Measurements from ENCODE around the gene MRPL43.

MRPL43 gene

DNA sequence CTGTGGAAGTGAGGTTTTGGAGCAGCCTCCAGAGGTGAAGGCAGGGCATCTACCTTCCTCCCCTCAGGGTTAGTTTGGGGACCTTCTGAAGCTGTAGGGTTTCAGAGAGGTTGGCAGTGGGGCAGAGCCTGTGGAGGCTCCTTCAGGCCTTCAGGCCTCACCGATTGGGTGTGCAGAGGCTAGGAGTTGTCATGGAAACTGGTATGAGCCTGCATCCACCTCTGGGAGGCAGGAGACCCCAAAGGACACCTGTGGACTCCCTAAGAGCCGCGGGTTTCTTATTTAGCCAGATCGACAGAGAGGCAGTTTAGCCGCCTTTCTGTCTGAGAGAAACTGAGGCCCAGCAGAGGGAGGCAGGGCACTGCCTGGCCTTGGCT, 14.3 kb upstream of the MRPL43 start:
- DNase-seq = no peak

- no peak for DNase-seq
These were observed 13.8 kb upstream of the MRPL43 start for GRCh38 chr10:101000915-101001658.

DNA sequence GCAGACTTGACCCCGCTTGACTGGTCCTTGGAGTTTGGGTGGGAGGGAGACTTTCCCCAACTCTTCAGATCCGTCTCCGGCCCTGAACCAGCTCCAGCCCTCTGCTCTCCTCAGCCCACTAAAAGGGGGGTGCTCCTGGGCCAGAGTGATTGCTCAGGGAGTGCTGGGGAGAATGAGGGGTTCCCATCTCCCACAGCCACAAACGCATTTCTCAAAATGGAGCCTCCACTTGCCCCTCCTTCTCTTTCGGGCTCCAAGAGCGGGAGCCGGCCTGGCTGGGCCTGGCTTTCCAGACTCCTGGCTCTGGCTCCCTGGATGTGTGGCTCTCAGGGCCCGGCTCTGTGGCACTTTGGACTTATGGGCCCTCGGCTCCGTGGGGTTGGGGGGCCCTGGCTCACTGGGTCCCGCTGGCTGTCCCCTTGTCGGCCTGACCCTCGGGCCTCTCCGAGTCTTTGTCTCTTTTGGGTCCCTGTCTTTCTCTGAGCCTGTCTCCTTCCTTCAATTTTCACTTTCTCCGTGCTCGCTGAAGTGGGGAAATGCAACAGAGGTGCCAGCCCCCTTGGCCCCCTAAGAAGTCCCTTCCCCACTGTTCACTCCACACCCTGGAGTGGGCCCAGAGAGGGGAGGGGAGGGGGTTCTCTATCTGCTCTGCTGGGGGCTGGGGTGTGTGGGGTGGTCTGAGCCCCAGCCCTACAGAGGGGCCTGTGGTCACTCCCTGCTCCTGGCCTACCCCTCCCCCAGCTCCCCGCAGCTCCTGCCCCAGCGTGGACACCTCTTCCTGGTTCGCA, 13.0 kb upstream of the MRPL43 start:
- peak; percentile 16 for DNase-seq

DNA sequence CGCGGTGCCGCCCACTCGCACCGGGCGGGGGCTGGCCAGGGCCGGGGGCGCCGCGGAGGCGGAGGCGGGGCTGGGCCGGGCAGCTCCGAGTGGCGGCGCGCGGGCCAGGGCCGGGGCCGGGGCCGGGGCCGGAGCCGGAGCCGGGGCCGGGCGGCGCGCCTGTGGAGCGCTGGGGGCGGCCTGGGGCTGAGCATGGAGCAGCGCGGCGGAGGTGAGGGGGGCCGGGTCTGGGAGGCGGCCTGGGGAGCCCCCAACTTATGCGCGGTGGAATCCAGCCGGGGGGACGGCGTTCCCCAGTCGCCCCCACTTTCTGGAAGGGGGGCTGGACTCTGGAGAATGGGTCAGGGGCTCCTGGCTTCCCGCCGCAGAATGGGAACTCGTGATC, 12.4 kb upstream of the MRPL43 start, which contains the start of gene LZTS2:
TSS of gene LZTS2 (plus strand) at position 67 of the 385 bp plus-strand sequence. CDS start 2,731 bp downstream, outside the sequence.
- no peak for DNase-seq

- DNase-seq = peak; percentile 26
These were observed 11.9 kb upstream of the MRPL43 start for GRCh38 chr10:100998991-100999741.

DNA sequence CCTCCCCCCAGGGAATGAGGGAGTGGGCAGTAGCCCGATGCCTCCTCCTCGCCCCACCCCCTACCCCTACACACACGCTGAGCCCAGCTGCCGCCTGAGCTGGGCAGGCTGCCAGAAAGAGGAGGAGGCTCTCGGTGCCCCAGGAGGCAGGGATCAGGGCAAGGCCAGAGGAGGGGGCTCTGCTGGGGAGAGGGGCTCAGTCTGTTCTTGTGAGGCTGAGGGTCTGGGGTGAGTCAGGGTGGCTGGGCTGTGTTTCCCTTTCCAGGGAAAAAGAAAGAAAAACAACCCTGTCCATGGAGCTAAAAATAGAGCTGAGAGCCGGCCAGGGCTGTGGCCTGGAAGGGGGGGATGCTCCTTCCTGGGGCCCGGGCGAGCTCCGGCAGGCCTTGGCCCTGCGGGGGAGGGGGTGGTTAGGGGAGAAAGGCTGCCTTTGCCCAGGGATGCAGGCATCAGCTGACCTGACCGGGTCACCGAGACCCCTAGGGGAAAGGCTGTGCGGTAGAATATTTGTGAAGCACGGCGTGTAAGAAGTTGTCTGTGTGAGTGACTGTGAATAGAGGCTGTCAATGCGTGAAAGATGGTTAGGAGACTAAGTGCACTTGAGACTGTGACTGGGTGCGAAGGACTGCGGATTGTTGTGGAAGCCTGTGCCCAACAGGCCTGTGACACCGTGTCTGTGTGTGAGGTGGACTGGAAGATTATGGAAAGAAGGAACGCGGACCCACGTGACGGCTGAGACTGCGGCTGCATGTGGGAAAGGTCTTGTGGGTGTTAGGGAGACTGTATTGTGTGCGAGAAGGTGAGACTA, 11.1 kb upstream of the MRPL43 start:
- DNase-seq = peak; percentile 63

DNA sequence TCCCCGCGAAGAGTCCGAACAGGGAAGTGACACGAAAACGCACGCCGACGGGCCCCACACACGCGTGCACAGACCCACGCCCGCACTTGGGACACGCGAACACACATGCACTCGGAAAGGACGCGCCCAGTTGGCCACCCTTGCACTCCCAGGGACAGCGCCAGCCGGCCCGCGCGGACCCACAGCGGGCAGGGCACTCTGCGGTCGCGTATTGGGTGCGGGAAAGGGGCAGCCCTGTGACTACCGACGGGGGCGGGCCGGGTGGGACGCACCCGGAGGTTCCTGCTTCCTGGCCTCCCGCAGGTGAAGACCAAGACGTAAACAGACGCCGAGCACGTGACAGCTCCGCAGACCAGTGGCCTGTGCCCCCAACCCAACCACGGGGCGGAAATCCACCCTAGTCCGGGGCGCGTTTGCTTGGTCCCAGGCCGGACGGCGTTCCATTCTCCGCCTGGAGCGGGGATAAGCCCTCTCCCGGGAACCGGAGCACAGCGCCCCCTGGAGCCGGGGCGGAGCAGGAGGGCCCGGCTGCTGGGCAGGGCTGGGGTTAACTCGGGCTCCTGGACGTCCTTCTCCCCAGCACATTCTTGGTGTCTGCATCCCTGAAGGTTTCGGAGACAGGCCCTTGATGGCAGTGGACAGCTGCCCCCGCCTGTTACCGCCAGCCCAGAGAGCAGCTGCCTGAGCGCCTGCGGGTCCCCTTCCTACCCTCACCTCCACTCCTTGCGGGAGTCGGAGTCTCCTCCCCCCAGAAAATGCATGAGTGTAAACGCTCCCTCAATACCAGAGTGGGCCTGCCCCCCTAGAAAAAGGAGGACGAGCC, 10.3 kb upstream of the MRPL43 start:
- peak; percentile 35 for DNase-seq

- DNase-seq = peak; percentile 21
These were observed 9.5 kb upstream of the MRPL43 start for GRCh38 chr10:100996678-100997359.

DNA sequence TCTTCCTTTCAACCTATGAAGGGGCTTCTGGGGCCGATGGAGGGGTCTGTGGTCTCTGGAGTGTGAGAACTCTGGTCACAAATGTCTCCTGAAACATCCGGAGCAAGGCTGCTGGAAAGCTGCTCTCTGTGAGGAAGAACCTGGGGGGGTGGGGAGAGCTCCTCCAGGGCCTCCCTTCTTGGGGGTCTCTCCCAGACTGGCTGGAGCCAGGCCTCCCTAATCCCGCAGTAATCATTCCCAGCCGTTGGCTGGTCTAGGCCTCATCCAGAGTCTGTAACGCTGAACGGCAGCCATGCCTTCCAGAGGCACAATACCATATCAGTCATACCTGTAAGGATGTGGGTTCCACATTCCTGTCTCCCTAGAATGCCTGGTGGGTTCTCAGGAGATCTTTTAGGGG, 7.9 kb upstream of the MRPL43 start:
- no peak for DNase-seq

DNA sequence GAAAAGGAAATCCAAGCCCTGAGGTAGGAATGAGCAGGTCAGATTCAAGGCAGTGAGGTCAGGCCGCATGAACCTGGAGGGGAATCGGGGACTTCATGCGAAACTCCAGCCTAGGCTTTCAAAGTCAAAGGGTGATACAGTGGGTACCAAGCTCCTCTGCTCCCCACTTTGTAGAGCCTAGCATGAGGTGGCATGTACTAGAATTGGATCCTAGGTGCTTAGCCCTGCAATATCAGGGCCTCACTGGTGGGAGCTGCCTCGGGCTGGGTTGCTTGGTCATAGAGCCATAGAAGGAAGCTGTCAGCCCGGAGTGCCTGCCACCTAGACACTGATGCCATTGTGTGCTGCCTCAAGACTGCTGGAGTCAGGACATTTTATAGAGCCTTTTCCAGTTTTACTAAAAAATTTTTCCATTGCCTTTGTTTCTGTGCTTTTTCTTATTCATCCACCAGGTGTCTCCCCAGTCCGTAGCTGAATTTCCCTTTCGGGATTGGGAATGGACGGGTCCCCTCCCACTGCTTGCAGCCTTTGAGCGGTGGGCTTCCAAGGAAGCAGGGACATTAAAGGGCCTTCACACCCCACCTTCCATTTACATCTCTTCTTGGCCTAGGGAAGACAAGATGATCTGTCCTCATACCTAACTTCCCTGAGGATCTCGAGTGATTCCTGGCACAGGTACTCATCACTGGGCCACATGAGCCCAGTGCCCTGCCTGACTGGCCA, 6.8 kb upstream of the MRPL43 start:
- peak; percentile 5 for DNase-seq

DNA sequence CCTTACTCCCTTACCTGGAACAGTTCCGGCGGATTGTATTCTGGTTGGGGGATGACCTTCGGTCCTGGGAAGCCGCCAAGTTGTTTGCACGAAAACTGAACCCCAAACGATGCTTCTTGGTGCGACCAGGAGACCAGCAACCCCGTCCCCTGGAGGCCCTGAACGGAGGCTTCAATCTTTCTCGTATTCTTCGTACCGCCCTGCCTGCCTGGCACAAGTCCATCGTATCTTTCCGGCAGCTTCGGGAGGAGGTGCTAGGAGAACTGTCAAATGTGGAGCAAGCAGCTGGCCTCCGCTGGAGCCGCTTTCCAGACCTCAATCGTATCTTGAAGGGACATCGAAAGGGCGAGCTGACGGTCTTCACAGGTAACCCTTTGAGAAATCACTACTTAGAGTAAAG, 1.8 kb upstream of the MRPL43 start:
- no peak for DNase-seq

DNA sequence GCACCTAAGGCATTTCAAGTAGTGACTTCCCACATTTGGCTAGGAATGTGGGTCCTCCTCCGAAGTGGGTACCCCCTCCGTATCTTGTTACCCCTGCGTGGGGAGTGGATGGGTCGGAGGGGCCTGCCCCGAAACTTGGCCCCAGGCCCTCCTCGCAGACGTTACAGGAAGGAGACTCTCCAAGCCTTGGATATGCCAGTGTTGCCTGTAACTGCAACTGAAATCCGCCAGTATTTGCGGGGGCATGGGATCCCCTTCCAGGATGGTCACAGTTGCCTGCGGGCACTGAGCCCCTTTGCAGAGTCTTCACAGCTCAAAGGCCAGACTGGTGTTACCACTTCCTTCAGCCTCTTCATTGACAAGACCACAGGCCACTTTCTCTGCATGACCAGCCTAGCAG, 869 bp upstream of the MRPL43 start:
- no peak for DNase-seq

GRCh38 chr10:100987685-100988049, 370 bp upstream of the MRPL43 start:
- DNase-seq = no peak

DNA sequence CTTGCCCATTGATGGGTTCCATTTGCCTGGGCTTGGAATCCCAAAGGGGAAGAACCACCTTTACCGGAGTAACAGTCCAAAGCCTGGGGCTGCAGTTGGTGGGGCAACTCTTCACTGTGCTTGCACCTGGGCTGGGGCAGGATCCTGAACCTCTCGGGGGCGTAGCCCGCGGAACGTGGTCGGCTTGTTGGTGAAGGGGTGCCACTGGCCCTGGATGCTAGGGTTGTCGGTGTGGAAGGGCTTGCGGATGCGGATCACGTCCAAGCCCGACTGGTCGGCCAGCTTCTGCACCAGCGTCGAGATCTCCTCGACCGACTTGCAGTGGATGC, 710 bp downstream of the MRPL43 start:
- no peak for DNase-seq

DNA sequence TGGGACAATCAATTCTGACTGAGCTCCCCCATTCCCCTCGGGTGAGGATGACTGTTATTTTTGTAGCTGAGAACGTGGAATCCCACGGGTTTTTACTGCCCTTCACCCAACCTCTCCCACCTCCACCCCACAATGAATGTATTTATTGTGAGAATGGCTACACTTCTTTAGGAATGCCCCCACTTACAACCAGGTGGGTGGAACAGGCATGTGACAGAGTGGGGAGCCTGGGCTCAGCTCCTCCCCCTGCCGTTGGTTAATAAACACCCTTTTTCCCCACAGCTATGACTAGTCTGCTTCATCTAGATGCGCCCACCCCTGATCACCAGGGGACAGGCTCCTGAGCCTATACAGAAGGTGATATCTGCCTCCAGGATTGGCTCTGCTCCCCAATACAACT, 2.0 kb downstream of the MRPL43 start:
- no peak for DNase-seq

DNA sequence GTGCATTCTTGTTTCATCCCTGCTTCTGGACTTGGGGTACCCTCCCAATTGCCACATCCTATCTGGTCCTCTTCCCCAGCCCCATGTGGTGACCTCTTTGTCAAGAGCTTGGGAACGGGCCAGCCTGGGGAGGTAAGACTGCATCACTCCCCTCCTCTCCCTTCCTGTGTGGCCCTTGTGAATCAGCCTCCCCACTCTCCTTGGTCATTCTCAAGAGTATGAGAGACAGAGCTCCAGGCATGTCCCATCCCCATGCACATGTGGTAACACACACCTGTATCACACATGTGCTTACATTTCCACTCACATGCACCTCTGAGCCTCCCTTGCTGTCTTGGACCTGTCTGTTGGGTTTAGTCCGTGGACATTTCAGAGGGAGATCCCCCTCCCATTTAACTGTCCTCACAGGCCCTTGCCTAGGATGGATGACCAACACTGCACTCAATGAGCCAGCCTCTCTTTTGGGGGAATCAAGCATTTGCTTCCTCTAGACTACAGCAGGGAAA, 2.6 kb downstream of the MRPL43 start:
- no peak for DNase-seq

DNA sequence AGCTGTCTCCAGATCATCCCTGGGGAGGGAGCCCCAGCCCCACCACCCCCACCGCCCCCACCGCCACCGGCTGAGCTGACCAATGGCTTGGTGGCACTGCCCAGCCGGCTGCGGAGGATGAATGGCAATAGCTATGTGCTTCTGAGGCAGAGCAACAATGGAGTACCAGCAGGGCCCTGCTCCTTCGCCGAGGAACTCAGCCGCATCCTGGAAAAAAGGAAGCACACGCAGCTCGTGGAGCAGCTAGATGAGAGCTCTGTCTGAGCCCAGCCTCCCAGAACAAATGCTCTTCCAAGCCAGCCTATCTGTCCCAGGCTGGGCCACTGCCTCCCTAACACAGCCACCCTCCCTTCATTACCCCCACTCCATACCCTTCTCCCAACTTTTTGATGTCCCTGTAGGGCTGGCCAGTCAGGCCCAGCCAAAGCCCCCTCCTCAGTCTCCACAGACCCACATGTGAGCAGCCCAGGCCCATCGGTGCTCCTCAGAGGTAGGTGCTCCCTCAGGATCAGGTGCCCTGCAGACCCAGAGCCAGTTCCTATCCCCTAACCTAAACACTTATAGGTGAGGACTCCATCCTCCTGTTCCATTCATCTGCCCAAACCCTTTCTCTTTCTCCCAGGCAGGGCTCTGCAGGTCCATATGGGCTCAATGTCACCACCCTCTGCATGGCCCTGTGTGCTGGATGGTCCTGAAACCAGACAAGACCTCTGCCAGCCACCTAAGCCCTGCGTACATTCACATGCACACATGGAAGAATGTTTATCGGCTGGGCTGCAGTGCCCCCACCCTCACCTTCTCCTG, 3.2 kb downstream of the MRPL43 start:
- DNase-seq = no peak

DNA sequence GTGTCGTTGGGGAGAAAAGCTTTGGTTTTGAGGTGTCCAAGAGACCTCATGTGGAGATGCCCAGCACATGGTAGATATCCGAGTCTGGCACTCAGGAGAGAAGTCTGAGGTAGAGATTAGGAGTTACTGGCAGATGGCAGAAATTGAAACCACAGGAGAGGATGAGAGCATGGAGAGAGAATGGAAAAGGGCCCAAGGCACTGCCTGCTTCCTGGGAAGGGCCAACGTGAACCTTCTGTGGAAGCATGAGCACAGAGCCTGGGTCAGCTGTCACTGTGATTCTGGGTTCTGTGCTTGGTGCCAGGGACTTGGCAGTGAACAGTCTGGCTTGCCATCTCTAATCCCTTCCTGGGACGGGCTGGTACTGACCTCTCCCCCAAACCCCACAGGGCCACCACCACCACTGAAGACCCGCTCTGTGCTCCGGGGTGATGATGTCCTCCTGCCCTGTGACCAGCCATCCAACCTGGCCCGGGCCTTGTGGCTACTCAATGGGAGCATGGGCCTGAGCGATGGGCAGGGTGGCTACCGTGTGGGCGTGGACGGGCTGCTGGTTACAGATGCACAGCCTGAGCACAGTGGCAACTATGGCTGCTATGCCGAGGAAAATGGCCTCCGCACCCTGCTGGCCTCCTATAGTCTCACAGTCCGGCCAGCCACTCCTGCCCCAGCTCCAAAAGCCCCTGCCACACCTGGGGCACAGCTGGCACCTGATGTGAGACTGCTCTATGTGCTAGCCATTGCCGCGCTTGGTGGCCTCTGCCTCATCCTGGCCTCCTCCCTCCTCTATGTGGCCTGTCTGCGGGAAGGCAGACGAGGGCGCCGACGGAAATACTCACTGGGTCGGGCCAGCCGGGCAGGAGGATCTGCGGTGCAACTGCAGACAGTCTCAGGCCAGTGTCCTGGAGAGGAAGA, 4.1 kb downstream of the MRPL43 start:
- no peak for DNase-seq
